NOMO-1 treated with DMSO at 0.1 percent for 48 hours (cell line): ENCODE results near the gene PNCK.

ENCODE experiments used
- DNase-seq: peaks from one replicate; lab custom pipeline; 2025; ENCODE audit not compliant: unreplicated experiment; lab: John Stamatoyannopoulos, UW

The PNCK gene

DNA sequence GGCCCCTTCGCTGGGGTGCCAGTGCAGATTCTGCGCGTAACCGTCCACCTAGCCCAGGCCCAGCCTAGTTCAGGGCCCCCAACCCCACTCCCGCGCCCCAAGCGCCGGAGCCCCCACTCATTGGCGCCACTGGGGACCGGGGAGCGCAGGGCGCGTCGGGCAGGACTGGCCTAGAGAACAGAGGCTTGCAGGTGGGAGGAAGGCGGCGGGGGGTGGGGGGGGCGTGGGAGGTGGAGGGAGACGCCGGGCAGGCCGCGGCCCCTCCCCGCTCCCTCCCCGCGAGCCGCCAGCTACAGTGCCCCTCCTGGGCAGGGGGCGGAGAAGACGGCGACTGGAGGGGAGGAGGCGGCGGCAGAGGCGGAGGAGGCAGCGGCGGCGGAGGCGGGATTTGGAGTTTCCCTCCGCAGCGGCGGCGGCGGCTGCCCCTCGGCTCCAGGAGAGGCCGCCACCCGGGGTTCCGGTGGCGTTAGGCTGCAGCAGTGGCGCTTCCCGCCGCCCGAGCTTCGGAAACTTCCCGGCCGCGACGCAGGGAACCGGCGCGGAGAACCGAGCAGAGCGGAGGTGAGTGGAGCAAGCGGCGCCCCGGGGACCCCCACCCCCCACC, 31.5 kb downstream of the PNCK start:
- no peak for DNase-seq

DNA sequence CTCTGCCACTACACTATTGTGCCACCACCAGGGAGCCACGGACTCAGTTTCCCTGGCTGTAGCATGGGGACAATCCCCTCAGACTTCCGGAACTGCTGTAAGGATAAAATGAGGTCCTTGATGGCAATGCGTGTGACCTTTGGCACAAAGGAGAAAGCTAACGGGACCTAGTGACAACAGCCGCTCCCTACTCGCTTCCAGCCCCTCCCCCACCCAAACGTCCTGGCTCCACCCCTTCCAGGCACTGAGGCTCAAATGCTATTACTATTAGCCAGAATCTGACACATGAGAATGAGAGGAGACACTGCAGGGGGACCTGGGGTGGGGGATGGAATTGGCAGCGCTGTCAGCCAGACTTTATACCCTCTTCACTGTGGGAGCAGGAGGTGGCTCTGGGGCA, 32.0 kb downstream of the PNCK start:
- no peak for DNase-seq

DNA sequence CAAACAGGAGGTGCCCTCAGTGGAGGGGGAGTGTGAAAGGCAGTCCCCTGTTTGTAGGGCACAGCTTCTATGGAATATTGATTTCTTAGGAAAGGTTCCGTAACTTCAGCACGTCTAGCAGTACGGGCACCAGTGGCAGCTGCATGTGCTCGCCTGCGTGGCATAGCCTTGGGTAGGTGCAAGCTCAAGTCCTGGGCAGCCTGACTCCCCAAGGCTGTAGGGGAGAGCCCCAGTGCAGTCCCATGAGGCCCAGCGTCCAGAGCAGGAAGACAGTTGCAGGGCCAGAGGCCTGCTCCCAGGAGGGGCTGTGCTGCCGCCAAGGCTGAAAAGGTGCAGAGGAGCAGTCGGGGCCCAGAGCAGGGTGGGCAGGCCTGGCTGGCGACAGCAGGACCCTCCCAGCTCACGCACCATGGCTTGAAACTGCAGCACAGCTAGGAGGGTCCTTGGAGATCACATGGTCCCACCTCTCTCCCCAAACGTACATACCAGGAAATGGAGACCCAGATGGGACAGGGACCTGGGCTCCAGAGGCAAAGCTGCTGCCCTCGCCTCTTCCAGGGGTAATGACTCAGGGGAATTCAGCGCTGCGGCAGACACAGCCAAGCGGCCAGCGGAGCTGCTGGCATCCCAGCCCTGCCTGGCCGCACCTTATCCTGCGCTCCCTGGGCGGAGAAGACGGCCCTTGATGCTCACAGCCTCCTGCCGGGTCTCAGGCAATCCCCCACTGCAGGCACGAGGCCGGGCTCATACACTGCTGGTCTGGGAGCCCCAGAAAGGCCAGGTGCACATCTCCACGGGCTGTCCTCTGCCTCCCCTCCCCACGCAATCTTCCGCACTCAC, 32.7 kb downstream of the PNCK start:
- DNase-seq: no peak

DNA sequence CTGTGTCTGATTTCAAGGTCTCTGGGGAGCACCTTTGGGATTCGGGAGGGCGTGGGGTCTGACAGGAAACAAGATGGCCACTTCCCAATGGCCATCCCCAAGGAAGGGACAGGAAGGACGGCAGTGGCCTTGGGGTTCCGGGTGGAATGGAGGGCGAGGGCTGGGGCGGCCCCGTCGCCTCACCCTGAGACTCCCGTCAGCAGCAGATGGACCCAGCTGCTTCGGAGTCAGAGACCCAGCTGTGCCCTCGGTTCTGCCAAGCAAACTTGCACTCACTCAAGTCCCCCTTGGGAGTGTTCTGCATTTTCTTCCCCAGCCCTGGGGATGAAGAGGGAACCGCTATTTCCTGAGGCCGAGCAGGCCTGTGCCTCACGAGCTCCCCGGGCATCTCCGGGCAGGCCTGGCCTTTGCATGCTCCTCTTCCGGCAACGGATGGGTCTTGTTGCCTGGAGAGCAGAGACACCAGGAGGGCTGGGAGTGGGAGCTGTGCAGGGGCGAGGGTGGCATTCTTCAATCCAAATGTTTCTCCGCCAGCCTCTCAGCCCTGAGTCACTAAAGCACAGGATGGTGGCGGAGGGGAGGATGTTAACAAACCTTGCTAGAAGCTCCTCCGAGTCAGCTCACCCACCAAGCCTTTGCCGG, 33.4 kb downstream of the PNCK start:
- DNase-seq: no peak

DNA sequence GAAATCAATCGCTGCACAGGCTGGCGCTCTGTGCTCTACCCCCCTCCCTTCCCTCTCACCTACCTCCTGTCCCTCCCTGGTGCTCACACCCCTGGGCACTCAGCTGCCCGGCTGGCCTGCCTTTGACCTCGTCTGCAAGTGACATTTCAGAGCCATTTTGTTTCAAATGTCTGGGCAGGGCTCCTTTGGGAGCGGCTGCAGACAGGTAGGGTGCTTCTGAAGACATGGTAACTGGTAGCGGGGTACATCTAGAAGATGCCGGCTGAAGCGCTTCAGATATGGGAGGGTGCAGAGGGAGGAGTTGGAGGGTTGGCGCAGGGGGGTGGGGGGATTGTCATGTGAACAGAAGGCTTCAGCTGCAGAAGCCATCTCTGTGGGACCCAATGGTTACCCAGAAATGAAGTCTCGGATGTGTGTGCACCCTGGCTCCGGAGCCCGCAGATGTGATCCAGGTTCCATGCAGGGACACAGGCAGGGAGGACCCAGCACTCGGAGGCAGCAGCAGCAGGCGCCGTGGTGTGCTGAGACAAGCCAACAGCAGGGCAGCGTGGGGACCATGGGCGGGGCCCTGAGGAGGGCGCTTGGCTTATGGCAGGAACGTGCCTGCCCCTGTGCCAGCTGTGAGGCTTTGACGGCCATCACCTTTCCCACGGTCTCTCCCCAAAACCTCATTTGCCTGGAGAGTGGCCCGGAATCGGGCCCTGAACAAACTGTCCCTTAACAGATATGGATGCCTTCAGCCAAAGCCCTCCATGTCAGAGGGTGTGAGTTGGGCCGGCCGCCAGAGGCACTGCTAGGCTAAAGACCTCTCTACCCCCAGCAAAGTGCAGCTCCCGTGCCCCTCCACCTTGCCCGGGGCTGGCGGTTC, 34.2 kb downstream of the PNCK start:
- no peak for DNase-seq

DNA sequence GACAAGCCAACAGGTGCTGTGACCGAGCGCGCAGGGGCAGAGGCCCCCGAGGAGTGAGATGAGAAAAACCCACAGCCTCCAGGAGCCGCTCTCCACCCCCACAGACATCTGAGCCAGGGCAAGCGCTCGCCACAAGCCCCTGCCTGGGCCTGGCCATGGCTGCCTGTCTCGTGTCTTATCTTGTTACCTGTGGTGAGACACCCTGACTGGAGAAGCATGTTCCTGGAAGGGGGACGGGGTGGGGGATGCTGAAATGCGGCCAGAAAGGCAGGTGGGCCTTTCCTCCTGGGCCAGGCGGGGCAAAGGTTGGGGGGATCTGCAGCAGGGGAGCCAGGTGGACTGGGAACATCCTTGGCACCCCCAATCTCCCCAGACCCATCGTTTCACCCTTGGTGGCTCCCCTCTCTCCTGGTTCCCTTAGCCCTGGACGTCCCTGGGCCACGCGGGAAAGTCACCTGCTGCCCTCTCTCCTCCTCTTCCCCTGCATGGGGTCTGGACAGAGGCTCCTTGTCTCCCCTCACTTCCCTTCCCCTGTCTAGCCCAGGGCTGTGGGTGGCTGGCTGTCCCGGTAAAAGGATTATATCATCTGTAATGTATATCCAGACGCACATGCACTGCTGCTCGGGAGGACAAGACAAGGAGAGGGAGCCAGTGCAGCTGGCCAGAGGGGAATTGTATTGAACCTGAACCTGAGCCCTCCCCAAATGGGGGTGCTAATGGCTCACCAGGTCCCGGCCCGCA, 35.0 kb downstream of the PNCK start:
- DNase-seq: no peak

DNA sequence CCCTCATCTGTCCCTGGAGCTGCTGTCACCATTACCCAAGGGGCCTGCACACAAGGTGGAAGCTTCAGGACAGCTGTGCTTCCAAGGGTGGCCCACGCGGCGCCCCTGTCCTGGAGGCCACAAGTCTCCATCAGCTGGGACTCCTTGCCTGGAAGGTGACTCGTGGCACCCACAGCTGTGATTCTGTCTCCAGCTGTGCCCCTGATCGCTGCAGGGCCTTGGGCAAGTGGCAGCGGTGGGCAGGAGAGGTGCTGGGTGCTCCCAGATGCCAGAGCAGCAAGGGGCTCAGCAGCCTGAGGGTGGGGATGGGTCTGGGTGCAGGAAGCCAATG, 35.6 kb downstream of the PNCK start:
- no peak for DNase-seq

DNA sequence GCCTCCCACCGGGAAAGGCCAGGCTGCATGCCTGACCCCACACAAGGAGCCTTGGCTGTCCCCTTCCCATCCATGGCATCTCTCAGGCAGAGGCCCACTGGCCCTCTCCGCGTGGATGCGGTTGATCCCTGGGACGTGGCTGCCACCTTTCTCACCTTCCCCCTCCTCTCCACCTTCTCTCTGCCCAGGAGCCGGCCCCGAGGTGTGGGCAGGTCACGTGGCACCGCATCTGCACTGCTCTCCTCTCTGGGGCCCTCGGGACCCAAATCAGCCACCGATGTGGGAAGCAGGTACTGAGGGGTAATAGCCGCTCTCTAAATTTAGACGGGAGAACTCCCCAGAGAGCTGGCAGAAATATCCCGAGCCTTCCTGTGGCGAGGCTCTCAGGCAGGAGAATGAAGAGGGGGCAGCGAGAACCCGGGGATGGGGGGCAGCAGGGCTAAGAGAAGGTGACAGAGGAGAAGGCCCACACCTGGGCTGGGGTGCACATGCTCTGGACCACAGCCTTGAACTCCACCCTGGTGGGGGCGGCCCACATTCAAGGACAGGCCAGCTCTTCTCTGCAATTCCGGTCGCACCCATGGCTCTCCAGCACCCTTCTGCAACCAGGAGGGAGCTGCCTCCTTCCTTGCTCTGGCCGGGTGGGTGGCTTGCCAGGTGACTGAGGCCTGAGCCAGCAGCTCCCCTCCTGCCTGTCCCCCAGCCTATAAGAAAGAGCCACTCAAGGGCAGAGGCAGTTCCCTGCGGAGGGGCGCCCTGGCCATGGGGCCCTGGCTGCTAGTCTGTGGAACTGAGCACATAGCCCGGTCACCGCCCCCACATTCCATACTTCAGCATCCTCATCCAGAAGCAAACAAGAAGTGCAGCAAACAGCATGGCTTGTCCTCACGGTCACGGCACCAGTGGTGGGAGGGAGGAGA, 36.2 kb downstream of the PNCK start:
- no peak for DNase-seq

DNA sequence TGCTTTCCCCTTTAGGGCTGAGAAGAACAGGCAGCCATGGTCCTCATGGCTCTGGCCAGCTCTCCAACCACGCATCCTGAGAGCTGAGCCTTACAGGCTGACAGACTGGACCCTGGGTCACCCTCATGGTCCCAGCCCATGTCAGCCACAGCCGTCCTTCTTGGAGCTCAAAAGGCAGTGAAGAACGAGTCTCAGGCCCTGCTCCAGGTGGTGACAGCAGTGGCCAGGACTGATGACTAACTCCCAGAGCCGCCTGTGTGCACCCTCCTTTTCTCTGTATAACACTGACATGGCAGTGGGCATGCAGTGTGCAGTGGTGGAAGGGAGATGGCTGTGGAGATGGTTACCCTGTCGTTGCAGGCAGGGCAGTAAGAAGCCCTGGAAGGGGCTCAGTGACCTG, 36.9 kb downstream of the PNCK start:
- no peak for DNase-seq

DNA sequence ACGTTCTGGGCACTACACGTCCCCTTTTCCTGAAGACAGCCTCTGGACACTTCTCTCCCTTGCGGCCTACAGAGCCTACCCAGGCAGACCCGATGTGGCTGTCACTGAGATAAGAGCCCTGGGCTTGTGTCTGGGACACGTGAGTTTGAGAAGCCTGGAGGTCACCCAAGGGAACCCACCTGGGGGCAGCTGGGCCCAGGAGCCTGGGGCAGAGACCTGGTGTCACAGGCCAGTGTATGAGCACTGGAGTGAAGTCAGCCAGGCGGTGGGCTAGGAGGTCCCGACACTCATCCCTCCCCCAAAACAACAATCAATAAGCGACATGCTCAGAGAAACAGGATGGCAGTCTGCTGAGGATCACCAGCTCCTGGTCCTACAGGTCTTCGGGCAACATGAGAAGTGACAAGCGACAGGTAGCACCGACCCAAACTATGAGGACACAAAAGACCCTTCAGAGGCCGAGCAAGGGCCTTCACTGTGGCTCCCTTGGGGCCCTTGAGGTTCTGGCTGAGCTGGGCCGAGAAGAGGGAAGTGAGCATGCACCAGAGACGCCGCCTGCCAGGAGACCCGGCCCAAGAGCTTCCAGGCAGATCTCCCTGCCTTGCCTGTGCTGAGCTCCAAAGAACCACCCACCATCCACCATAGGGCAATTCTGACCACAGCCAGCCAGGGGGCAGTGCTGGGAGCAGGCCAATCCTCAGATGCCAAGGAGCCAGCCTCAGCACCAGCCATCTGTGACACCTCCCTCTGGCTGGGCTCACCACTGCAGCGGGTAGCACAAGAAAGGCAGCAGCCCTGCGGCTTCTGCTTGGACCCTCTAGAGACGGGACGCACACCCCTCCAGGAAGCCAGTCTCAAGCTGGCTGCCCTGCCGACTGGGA, 37.6 kb downstream of the PNCK start:
- peak; percentile 19 for DNase-seq

DNA sequence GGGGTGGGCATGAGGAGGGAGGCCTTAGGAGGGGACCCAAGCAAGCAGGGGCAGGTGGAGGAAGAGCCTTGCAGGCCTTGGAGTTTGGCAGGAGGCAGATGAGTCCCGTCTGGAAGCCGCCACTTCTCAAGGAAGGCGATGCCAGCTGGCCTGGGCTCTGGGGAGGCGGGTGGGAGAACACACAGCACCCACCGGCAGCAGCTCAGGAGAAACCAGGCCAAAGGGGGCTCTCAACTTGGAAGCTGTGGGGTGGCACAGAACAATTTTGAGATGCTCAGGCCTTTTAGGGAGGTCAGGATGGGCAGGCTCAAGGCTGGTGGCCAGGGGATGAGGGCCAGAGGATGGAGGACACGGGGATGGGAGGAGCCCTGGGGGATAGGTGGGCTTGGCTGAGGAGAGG, 38.2 kb downstream of the PNCK start:
- DNase-seq: no peak

DNA sequence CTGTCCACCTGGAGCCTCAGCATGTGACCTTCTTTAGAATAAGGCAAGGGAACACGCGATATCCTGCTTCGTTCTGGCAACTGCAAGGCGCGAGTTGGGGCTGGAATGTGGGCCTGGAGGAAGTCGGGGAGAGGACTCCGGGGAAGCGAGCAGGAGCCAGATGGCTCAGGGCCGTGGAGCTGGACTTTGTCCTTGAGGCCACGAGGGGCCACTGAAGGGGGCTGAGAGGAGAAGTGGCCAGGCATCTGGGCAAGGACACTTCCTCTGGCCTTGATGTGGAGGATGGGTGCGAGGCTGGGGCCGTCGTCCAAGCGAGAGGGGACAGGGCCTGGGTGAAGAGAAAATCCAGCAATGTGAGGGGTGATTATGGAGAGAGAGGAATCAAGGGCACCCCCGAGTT, 38.8 kb downstream of the PNCK start:
- no peak for DNase-seq

DNA sequence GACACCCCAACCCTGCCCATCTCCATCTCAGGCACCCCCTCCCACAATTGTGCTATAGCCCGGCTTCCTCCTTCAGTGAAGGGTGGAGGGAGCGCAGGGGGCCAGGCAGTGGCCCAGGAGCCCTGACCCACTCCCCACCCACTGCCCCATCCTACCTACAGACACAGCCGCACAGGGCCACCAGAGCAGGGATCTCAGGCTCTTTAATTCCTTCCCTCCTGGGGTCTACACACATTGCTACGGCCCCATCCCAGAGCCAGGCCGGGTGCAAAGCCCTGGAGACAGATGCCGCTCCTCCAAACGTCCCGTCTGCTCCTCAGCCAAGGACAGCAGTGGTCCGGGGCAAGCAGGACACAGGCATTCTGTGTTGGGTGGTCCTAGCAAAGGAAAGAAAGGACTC, 39.4 kb downstream of the PNCK start:
- no peak for DNase-seq

DNA sequence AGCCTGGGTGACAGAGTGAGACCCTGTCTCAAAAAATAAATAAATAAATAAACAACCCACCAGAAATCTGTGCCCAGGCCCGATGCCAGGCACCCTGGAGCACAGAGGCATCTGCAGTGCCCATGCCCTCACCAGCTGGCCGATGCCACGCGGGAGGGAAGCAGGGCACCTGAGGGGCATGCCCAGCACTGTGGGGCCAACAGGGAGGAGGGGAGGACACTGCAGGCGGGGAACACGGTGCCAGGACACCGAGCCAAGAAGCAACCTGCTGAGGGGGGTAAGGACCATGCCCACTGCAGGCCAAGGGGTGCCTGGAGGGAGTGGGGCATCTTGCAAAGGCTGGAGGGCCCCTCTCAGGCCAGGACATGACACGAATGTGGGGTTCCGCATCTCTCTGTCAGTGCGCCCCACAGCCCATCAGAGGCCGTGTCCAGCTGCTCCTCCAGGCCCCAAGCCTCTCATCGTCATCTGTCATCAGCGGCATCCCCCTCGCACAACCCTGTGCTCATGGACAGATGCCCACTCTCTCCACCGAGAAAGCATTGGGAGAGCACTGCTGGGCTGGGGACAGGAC, 39.9 kb downstream of the PNCK start:
- DNase-seq: no peak

DNA sequence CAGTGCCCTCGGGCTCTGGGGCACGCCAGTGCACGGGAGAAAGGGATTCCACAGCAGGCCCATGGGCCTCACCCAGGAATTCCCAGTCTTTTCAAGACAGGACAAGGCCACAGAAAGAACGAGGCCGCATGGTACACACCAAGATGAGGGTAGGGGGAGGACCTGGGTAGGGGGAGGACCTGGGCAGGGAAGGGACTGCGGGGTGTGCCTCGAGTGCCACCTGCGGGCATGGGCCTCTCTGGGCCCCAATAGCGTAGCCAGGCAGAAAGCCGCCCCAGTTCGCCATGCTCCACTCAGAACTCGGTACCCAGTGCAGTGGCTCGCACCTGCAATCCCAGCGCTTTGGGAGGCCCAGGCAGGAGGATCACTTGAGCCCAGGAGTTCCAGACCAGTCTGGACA, 40.6 kb downstream of the PNCK start:
- no peak for DNase-seq

DNA sequence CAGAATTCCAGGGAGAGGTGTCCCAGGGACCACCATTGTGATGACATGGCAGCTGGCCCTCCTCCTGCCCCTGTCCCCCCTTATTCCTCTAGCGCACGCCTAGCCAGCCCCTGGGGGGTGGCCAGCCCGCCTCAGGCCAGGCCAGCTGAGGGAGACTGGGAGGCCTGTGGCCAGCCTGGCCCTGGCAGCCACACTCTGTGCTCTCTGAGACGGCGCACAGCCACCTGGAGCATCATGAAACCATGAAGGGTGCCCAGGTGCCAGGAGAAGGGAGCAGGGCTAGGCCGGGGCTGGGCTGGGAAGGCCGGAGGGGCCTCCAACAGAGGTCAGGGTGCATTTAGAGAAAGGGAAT, 41.0 kb downstream of the PNCK start:
- no peak for DNase-seq

DNA sequence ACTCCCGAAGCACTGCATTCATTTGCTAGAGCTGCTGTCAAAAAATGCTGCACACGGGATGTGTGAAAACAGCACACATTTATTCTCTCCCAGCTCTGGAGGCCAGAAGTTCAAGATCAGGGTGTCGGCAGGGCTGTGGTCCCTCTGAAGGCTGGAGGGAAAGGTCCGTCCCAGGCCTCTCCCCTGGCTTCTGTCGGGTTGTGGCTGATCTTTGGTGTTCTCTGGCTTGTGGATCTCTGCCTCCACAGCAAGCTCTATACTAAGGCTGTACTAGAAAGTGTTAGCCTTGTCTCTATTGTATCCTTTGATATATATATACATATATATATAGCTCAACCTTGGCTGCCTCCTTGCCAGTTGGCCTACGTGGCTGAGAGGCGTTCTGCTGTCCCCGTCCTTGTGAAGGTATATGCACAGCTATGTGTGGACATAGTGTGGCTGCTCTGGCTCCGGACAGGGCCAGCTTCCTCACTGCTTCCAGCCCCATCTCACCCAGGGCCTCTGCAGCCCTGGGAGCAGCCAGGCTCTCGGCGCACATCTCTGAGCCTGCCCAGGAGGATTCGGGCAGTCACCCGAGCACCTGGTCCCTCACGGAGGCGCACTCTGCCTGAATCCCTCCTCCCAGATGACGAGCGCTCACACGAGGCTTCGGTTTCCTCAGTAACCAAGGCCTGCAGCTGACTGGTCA, 41.6 kb downstream of the PNCK start:
- no peak for DNase-seq

DNA sequence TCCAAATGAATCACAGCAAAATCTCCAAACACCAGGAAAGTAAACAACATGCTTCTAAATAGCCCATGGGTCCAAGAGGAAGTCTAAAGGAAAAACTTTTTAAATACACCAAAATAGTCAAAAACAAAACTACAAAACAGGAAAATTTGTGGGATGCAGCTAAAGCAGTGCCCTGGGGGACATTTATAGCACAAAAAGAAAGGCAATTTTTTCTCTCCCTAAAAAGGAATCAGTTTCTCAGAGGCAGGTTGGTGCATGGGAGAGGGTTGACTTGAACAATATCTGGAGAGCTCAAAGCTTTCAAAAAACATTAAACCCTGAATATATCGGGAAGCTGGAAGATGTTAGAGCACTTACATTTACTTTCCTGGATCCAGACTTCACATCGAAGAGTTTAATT, 42.3 kb downstream of the PNCK start:
- no peak for DNase-seq
